Psoas muscle (tissue), 8 donors: ENCODE measurements around the gene IFT74. TPM values are rescaled to one million over a fixed set of nuclear protein-coding genes. Genes with fewer than 3 reads are reported as not detected.

Experiments
- ATAC-seq, 4 donors: fragments of 200-7000 bp; cut with Tn5 transposase; one replicate each; pipeline ENCODE4 v1.9.1; 2020; ENCODE audit warnings: moderate library complexity in 3 of 4, mild to moderate bottlenecking in 2 of 4
- DNase-seq, 2 donors: peaks; one replicate each; pipeline ENCODE4 v3.0.0-alpha.2; 2020
- H3K27ac ChIP-seq: fragments of 200-600 bp; one replicate; pipeline ENCODE4 v1.8.0; 2022
- H3K27me3 ChIP-seq, 3 donors: fragments of 200-600 bp in 1 of 3; one replicate each; pipeline versions ENCODE4 v1.6.1 to v1.8.0; 2013 to 2022; ENCODE audit warnings: low read length in 2 of 3, mild to moderate bottlenecking in 2 of 3, moderate library complexity in 1 of 3; ENCODE audit not compliant: insufficient read depth in 3 of 3
- H3K36me3 ChIP-seq, 2 donors: fragments of 200-600 bp in 1 of 2; one replicate each; pipeline versions ENCODE4 v1.6.1 to v1.8.0; 2013 to 2022; ENCODE audit warnings: low read depth in 1 of 2, mild to moderate bottlenecking in 1 of 2, moderate library complexity in 1 of 2; ENCODE audit not compliant: insufficient read depth in 1 of 2
- H3K4me1 ChIP-seq: fragments of 200-600 bp; one replicate; pipeline ENCODE4 v1.8.0; 2022
- H3K4me3 ChIP-seq: fragments of 200-600 bp; one replicate; pipeline ENCODE4 v1.8.0; 2022; ENCODE audit warnings: mild to moderate bottlenecking
- H3K9me3 ChIP-seq: fragments of 200-600 bp; one replicate; pipeline ENCODE4 v1.8.0; 2022
- CTCF ChIP-seq: fragments of 200-600 bp; IDR thresholded peaks from one replicate; pipeline ENCODE4 v1.8.0; 2022; ENCODE audit warnings: antibody characterized with exemption
- WGBS, 3 donors: extraction: QIAGEN DNeasy Blood & Tissue Kit; methylation state at CpG; one replicate each; pipeline versions ENCODE4 v1.1.6 to v1.1.7; 2013; 5-methylcytosine and 5-hydroxymethylcytosine counted together
- intact Hi-C, 2 donors: fragments of 100-400 bp; cut with DNase I; formaldehyde crosslinking; loops; one replicate each; pipeline versions ENCODE4 v1.11.0 to v1.14.2; 2022
- polyA plus RNA-seq, 3 donors: library from polyadenylated mRNA; stranded (reverse); fragments of 200-250 nt; gene quantifications; one replicate each; pipeline ENCODE4 v1.2.3, GENCODE V29; 2013
- total RNA-seq, 4 donors: library from RNA; stranded (reverse); fragmentation: NEBNext Ultra II Directional in 2 of 4; extraction: Animal tissue kit (Norgen Biotek cat#: 25700) in 2 of 4; gene quantifications; one replicate each; pipeline versions ENCODE4 v1.2.1 to v1.2.4, GENCODE V29; 2021 to 2023
- donor health status: healthy with polysubstance abuse.
- donor health status: DM: no; HTN: no; CAD: no; lungs with moderate emphysema.
- donor health status: Bipolar disorder and iron deficiency.
- donor health status: healthy.
- donor health status: DM: yes; HTN: yes; CAD: no.
- donor health status: DM: no; HTN: no; CAD: no.
- donor health status: DM: no; HTN: no; CAD: no.
- donor health status: DM: yes; HTN: yes; CAD: no.

IFT74 gene
- total and polyA plus RNA-seq, 7 donors, result 3.1 to 14.2 (median 7.9) TPM

DNA sequence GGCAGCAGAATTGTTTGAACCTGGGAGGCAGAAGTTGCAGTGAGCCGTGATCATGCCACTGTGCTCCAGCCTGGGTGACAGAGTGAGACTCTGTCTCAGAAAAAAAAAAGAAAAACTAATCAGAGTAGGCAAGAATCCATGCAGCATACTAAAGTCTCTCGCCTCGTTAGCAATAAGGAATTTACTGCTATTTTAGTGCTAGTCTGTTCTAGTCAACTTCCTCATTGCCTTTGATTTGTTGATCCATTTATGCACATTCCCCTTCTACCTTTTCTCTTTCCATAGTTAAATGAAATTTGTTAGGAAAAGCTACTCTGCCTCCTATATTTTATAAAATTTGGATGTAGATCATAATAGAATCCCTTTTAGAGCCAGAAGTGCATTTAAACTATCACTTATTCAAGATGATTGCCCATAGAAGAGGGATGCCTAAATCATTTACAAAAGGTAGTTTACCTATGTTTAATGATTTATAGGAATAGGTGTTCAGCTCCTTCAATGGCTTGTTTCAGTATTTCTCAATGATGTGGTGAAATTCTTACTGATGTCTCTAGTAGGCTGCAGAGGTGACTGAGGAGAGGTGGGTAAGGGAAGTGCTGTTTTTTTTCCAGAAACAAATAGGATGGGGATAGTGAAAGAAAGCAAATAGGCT, 47.3 kb downstream of the IFT74 start:
- Histone ChIP-seq H3K9me3 (no peaks in the 10 kb centered on the region), H3K27ac (no peak overlapping the region), H3K4me1 (no peaks in the 10 kb centered on the region), H3K27me3 (no peaks in the 10 kb centered on the region), H3K4me3 (no peak overlapping the region), H3K36me3 (no peaks in the 10 kb centered on the region)
- DNase-seq, result no peak
- TF ChIP-seq CTCF, result no peak
- 92 to 98% (median 96%) methylated on average over 3 of the region's 3 CpGs for WGBS, 3 donors
- no peak for ATAC-seq
- intact Hi-C loops, result no loop called here

DNA sequence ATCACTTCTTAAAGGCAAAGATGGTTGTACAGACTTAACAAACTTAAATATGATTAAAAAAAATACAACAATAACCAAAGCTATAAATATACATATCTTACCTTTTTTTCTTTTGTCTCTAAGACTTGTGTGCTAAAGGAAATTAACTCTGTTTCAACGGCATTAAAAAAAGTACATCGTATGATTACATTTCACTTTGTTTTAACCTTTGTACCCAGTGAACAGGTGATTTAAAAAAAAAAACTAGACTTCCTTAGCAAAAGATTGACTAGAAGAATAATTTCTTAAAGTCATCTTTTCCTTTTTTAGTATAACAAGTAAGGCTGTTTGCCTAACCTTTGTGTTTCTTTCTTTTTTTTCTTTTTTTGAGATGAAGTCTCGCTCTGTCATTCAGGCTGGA, 49.3 kb downstream of the IFT74 start, which contains the start of gene LRRC19:
Gene LRRC19 (minus strand): TSS at position 182 of the 400 bp plus-strand sequence. CDS start 5,978 bp downstream, outside the sequence.
- ATAC-seq (no peak), DNase-seq (no peak)
- Histone ChIP-seq H3K27ac (no peak within 1 kb of the TSS), H3K36me3 (peaks cover 0 to 11% of the 10 kb centered on the region in 2 donors), H3K4me3 (no peak within 1 kb of the TSS), H3K4me1 (no peaks in the 10 kb centered on the region), H3K27me3 (no peaks in the 10 kb centered on the region), H3K9me3 (no peaks in the 10 kb centered on the region)
- intact Hi-C loops, result no loop called here
- 91 to 96% (median 94%) methylated on average over 3 of the region's 3 CpGs for WGBS, 3 donors
- no peak for TF ChIP-seq CTCF

DNA sequence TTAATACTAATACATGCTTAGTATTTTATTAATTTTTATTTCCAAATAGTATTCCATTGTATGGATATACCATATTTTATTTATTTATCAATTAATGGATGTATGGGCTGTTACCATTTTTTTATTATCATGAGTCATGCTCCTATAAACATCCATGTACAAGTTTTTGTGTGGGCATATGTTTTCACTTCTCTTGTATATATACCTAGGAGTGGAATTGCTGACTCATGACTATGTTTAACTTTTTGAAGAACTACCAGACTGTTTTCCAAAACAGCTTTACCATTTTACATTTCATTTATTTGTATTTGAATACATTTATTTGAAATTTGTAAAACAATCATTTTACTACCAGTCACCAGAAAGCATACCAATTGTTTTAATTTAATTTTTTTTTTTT, 63.4 kb downstream of the IFT74 start:
- no peaks in the 10 kb centered on the region for H3K27me3 ChIP-seq
- no peak for DNase-seq
- no peak for ATAC-seq
- no peak for TF ChIP-seq CTCF
- no peaks in the 10 kb centered on the region for H3K4me1 ChIP-seq
- H3K4me3 ChIP-seq, result no peak overlapping the region
- intact Hi-C loops, result no loop called here
- H3K27ac ChIP-seq, result no peak overlapping the region
- H3K9me3 ChIP-seq, result no peaks in the 10 kb centered on the region
- H3K36me3 ChIP-seq, result peaks cover 0 to 56% of the 10 kb centered on the region in 2 donors

- no peaks in the 10 kb centered on the region for H3K27me3 ChIP-seq
- 88 to 97% (median 91%) methylated on average over 5 of the region's 5 CpGs for WGBS, 3 donors
- H3K4me1 ChIP-seq, result no peaks in the 10 kb centered on the region
- H3K4me3 ChIP-seq, result no peak overlapping the region
- H3K9me3 ChIP-seq, result no peaks in the 10 kb centered on the region
- intact Hi-C loops, result no loop called here
- H3K27ac ChIP-seq, result no peak overlapping the region
- H3K36me3 ChIP-seq, result peaks cover 0 to 28% of the 10 kb centered on the region in 2 donors
- no peak for TF ChIP-seq CTCF
- DNase-seq (no peak), ATAC-seq (no peak)
These were observed 66.7 kb downstream of the IFT74 start for GRCh38 chr9:27022920-27023319.

DNA sequence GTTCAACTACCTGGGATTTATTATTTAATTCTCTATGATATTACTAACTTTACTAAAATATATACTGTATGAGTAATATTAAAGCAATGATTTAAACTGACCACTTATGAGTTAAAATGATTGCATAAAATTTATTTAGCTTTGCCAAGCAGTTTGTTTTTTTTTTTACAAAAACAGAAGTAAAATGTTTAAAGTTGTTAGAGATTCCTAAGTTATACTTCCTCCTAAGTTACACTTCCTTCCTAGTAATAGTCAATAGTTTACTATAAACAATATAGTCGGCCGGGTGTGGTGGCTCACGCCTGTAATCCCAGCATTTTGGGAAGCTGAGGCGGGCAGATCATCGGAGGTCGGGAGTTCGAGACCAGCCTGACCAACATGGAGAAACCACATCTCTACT, 73.0 kb downstream of the IFT74 start:
- intact Hi-C loops, result loop anchor here in 1 of 2 donors (5.0 kb wide), 1 partner anchor 168 kb away; no protein-coding TSS in a partner anchor
- H3K4me1 ChIP-seq, result no peaks in the 10 kb centered on the region
- ATAC-seq, result no peak
- no peaks in the 10 kb centered on the region for H3K9me3 ChIP-seq
- no peaks in the 10 kb centered on the region for H3K27me3 ChIP-seq
- no peak for TF ChIP-seq CTCF
- WGBS, 3 donors, result 92 to 96% (median 92%) methylated on average over 7 of the region's 7 CpGs
- H3K4me3 ChIP-seq, result no peak overlapping the region
- H3K36me3 ChIP-seq, result peaks cover 0 to 7% of the 10 kb centered on the region in 2 donors
- no peak overlapping the region for H3K27ac ChIP-seq
- no peak for DNase-seq
